Keratinocyte (primary cell): Measurements from ENCODE around the gene OGA.

Source experiments
- EZH2 ChIP-seq: IDR thresholded peaks from one replicate; pipeline ENCODE4 v1.6.1; 2012; ENCODE audit warnings: inconsistent platforms, mild to moderate bottlenecking, low read length, moderate library complexity
- TF ChIP-seq, protein P1 (sequence below), 3 experiments: IDR thresholded peaks in 1 of 3; conservative IDR thresholded peaks in 1 of 3; optimal IDR thresholded peaks in 1 of 3; 2 replicates in 2 of 3; 3 replicates in 1 of 3; pipeline versions ENCODE3 to v1.5.1; 2011; ENCODE audit warnings: low read length in 3 of 3, mild to moderate bottlenecking in 3 of 3, moderate library complexity in 2 of 3, control low read depth in 1 of 3, inconsistent platforms in 1 of 3; ENCODE audit not compliant: insufficient read depth in 2 of 3; ENCODE audit errors: extremely low read depth in 1 of 3

- TF ChIP-seq, protein P1, sequence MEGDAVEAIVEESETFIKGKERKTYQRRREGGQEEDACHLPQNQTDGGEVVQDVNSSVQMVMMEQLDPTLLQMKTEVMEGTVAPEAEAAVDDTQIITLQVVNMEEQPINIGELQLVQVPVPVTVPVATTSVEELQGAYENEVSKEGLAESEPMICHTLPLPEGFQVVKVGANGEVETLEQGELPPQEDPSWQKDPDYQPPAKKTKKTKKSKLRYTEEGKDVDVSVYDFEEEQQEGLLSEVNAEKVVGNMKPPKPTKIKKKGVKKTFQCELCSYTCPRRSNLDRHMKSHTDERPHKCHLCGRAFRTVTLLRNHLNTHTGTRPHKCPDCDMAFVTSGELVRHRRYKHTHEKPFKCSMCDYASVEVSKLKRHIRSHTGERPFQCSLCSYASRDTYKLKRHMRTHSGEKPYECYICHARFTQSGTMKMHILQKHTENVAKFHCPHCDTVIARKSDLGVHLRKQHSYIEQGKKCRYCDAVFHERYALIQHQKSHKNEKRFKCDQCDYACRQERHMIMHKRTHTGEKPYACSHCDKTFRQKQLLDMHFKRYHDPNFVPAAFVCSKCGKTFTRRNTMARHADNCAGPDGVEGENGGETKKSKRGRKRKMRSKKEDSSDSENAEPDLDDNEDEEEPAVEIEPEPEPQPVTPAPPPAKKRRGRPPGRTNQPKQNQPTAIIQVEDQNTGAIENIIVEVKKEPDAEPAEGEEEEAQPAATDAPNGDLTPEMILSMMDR (optimal IDR thresholded peaks at IDR 0.05 in 1 of 3, IDR thresholded peaks at IDR 0.05 in 1 of 3, conservative IDR thresholded peaks at IDR 0.05 in 1 of 3; ENCODE audit: extremely low read depth in 1 of 3, insufficient read depth in 2 of 3, low read length in 3 of 3) = no peak
- TF ChIP-seq EZH2 = no peak
Measured at GRCh38 chr10:101773923-101774588, 44.2 kb downstream of the OGA start.
